GM18499 (cell line): ENCODE measurements around the gene CPNE1.

Experiments used
- ATAC-seq: cut with Tn5 transposase; IDR thresholded peaks from one replicate; pipeline ENCODE4 v1.9.1; 2021; ENCODE audit warnings: moderate number of reproducible peaks; ENCODE audit not compliant: insufficient read depth, unreplicated experiment

Gene CPNE1

DNA sequence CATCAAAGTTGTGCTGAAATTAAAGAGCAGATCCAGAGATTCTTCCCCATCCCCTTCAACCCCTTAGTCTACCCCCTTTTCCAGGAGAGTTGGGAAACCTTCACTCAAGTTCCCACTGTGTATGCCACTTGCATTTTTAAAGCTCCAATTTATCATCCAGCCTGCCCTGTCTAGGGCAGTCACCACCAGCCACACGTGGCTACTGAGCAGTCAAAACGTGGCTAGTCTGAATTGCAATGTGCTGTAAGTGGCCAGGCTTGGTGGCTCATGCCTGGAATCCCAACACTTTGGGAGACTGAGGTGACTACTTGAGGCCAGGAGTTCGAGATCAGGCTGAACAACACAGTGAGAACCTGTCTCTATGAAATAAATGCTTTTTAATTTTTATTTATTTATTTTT is 87.9 kb downstream of the CPNE1 start:
- no peak for ATAC-seq
